ENCODE measurements around the gene CD300H. TPM values are rescaled to one million over a fixed set of nuclear protein-coding genes. Genes with fewer than 3 reads are reported as not detected.

CD300H gene
- total RNA-seq, 1 donor from 2014 or later = not detected

- no peaks in the 10 kb centered on the region for H3K36me3 ChIP-seq (ENCODE audit: insufficient read depth, low read length)
- Mint-ChIP-seq H3K4me1 (ENCODE audit: low read depth, unreplicated experiment) (peaks cover 7% of the 10 kb centered on the region), H3K27me3 (ENCODE audit: low read depth, unreplicated experiment) (peaks cover 68% of the 10 kb centered on the region), H3K9me3 (ENCODE audit: unreplicated experiment) (no peaks in the 10 kb centered on the region), H3K36me3 (ENCODE audit: low read depth, unreplicated experiment) (no peaks in the 10 kb centered on the region), H3K27ac (ENCODE audit: unreplicated experiment) (no peak overlapping the region), H3K4me3 (ENCODE audit: unreplicated experiment) (no peak overlapping the region)
- no peak overlapping the region for H2AFZ ChIP-seq (ENCODE audit: low read depth, low read length)
- no peak overlapping the region for H3K4me2 ChIP-seq (ENCODE audit: low read length)
- no peaks in the 10 kb centered on the region for H3K79me2 ChIP-seq (ENCODE audit: insufficient read depth, low read length)
- H3K4me3 ChIP-seq (ENCODE audit: insufficient read depth, low read depth, low read length) = no peak overlapping the region
- no peak overlapping the region for H3K27ac ChIP-seq (ENCODE audit: low read depth, low read length)
- H3K9me3 ChIP-seq (ENCODE audit: insufficient read depth, low read depth, low read length) = no peaks in the 10 kb centered on the region
- FAIRE-seq (no peak), DNase-seq (ENCODE audit: low read depth) (no peak)
- H3K27me3 ChIP-seq (ENCODE audit: insufficient read depth, low read length) = peaks cover 10% of the 10 kb centered on the region
- no peak overlapping the region for H3K9ac ChIP-seq (ENCODE audit: low read length)
- H3K4me1 ChIP-seq (ENCODE audit: insufficient read depth, low read length) = no peaks in the 10 kb centered on the region
- TF ChIP-seq CTCF (IDR thresholded peaks at IDR 0.05; ENCODE audit: insufficient read depth, low read depth, low read length) (no peak), EZH2 (IDR thresholded peaks at IDR 0.05; ENCODE audit: insufficient read depth, low read length) (no peak)
- H4K20me1 ChIP-seq (ENCODE audit: insufficient read depth, low read length) = no peaks in the 10 kb centered on the region
These were observed 31.2 kb upstream of the CD300H start for GRCh38 chr17:74598346-74599022.

- DNase-seq (ENCODE audit: low read depth) = no peak
- Mint-ChIP-seq H3K36me3 (ENCODE audit: low read depth, unreplicated experiment) (no peaks in the 10 kb centered on the region), H3K4me1 (ENCODE audit: low read depth, unreplicated experiment) (peaks cover 16% of the 10 kb centered on the region), H3K4me3 (ENCODE audit: unreplicated experiment) (no peak overlapping the region), H3K27ac (ENCODE audit: unreplicated experiment) (no peak overlapping the region), H3K9me3 (ENCODE audit: unreplicated experiment) (no peaks in the 10 kb centered on the region), H3K27me3 (ENCODE audit: low read depth, unreplicated experiment) (peaks cover 55% of the 10 kb centered on the region)
- no peak overlapping the region for H3K4me2 ChIP-seq (ENCODE audit: low read length)
- H3K27me3 ChIP-seq (ENCODE audit: insufficient read depth, low read length) = peaks cover 6% of the 10 kb centered on the region
- TF ChIP-seq CTCF (IDR thresholded peaks at IDR 0.05; ENCODE audit: insufficient read depth, low read depth, low read length) = no peak
- no peak for TF ChIP-seq EZH2 (IDR thresholded peaks at IDR 0.05; ENCODE audit: insufficient read depth, low read length)
- no peak overlapping the region for H3K4me3 ChIP-seq (ENCODE audit: insufficient read depth, low read depth, low read length)
- H2AFZ ChIP-seq (ENCODE audit: low read depth, low read length) = no peak overlapping the region
- no peak for FAIRE-seq
- H3K79me2 ChIP-seq (ENCODE audit: insufficient read depth, low read length) = no peaks in the 10 kb centered on the region
- no peaks in the 10 kb centered on the region for H3K4me1 ChIP-seq (ENCODE audit: insufficient read depth, low read length)
- no peak overlapping the region for H3K27ac ChIP-seq (ENCODE audit: low read depth, low read length)
- H3K9ac ChIP-seq (ENCODE audit: low read length) = no peak overlapping the region
- H3K9me3 ChIP-seq (ENCODE audit: insufficient read depth, low read depth, low read length) = no peaks in the 10 kb centered on the region
- H4K20me1 ChIP-seq (ENCODE audit: insufficient read depth, low read length) = no peaks in the 10 kb centered on the region
- no peaks in the 10 kb centered on the region for H3K36me3 ChIP-seq (ENCODE audit: insufficient read depth, low read length)
These were observed 29.9 kb upstream of the CD300H start for GRCh38 chr17:74597069-74597790.
